RCC 7860 (cell line): Measurements from ENCODE around the gene PRC1.
"Not testable (repeated sequence)": the region's sequence is repeated elsewhere in the genome, so short reads cannot be mapped to it uniquely, and the experiment has no call there.

Experiments
- DNase-seq: peaks from one replicate; pipeline ENCODE4 v3.0.0-alpha.2; 2015; ENCODE audit warnings: low spot score
- FAIRE-seq: peaks from 2 replicates; lab custom pipeline; 2012; peaks lifted over from hg19 to GRCh38; lab: Jason Lieb, UNC

PRC1 gene

GRCh38 chr15:90936823-90937222 lies 57.5 kb downstream of the PRC1 start:
- no peak for FAIRE-seq
- DNase-seq: no peak

GRCh38 chr15:90934949-90935751 lies 59.2 kb downstream of the PRC1 start, which contains the start of gene UNC45A:
TSS of gene UNC45A (plus strand) at chr15:90935285. CDS start at chr15:90935325, 40 bp downstream.
- FAIRE-seq: no peak

GRCh38 chr15:90934256-90934948 lies 59.9 kb downstream of the PRC1 start:
- FAIRE-seq (no peak), DNase-seq (peak; percentile 58)

More at GRCh38 chr15:90934949-90935751, 59.2 kb downstream of the PRC1 start, which contains the start of gene UNC45A:
- peak; percentile 58 for DNase-seq

- no peak for DNase-seq
- FAIRE-seq: no peak
Observed at GRCh38 chr15:90933301-90933700, 61.0 kb downstream of the PRC1 start.

- DNase-seq (no peak), FAIRE-seq (no peak)
Observed at GRCh38 chr15:90932660-90932991, 61.7 kb downstream of the PRC1 start.

GRCh38 chr15:90931828-90932659 lies 62.3 kb downstream of the PRC1 start, which contains the start of gene HDDC3:
TSS of gene HDDC3 (minus strand) at chr15:90932549. CDS start at chr15:90932540, 9 bp downstream.
- no peak for FAIRE-seq
- peak; percentile 68 for DNase-seq

GRCh38 chr15:90931575-90931827 lies 62.8 kb downstream of the PRC1 start:
- FAIRE-seq (no peak), DNase-seq (no peak)

- no peak for FAIRE-seq
- DNase-seq: no peak
Observed at GRCh38 chr15:90930861-90931574, 63.3 kb downstream of the PRC1 start.

- no peak for FAIRE-seq
- DNase-seq: no peak
Observed at GRCh38 chr15:90929246-90930019, 64.9 kb downstream of the PRC1 start.

GRCh38 chr15:90928106-90928505 lies 66.2 kb downstream of the PRC1 start:
- FAIRE-seq, DNase-seq: not testable (repeated sequence)

GRCh38 chr15:90926766-90927165 lies 67.6 kb downstream of the PRC1 start:
- FAIRE-seq, DNase-seq: not testable (repeated sequence)

GRCh38 chr15:90924375-90924774 lies 70.0 kb downstream of the PRC1 start:
- no peak for FAIRE-seq
- DNase-seq: no peak

- FAIRE-seq, DNase-seq: not testable (repeated sequence)
Observed at GRCh38 chr15:90922712-90923322, 71.5 kb downstream of the PRC1 start.

- no peak for DNase-seq
- FAIRE-seq: no peak
Observed at GRCh38 chr15:90921887-90922286, 72.4 kb downstream of the PRC1 start.

GRCh38 chr15:90918835-90919234 lies 75.5 kb downstream of the PRC1 start:
- FAIRE-seq (no peak), DNase-seq (no peak)

- FAIRE-seq (no peak), DNase-seq (no peak)
Observed at GRCh38 chr15:90918034-90918788, 76.1 kb downstream of the PRC1 start.

GRCh38 chr15:90917569-90917968 lies 76.8 kb downstream of the PRC1 start:
- DNase-seq: no peak
- no peak for FAIRE-seq

GRCh38 chr15:90916461-90916860 lies 77.9 kb downstream of the PRC1 start:
- no peak for FAIRE-seq

More at GRCh38 chr15:90916461-90916860, 77.9 kb downstream of the PRC1 start:
- DNase-seq: no peak
